Endothelial cell of umbilical vein (primary cell): Measurements from ENCODE around the gene KLHDC4. TPM values are rescaled to one million over a fixed set of nuclear protein-coding genes. Genes with fewer than 3 reads are reported as not detected.

Experiments used
- BruUV-seq: library from RNA; stranded (reverse); fragments of 400-500 nt; replicated peaks from 2 replicates; lab custom pipeline; 2021; lab: Mats Ljungman, UMichigan
- CTCF ChIA-PET: fragments of 300-600, 350-600 bp; sonication (Branson Sonifier 250); formaldehyde crosslinking; loops from one replicate; lab custom pipeline; 2021; ENCODE audit warnings: antibody characterized with exemption, inconsistent platforms; lab: Charles Lee
- POLR2A ChIA-PET: fragments of 300-600, 350-600 bp; sonication (Branson Sonifier 250); formaldehyde crosslinking; loops from one replicate; lab custom pipeline; 2021; ENCODE audit warnings: antibody characterized with exemption, inconsistent platforms; lab: Charles Lee
- DNase-seq: peaks from one replicate; pipeline ENCODE4 v3.0.0-alpha.2; 2011; ENCODE audit warnings: low read depth, low spot score
- FAIRE-seq: peaks from 2 replicates; lab custom pipeline; 2011; peaks lifted over from hg19 to GRCh38; lab: Jason Lieb, UNC
- H2AFZ ChIP-seq: 2 replicates; pipeline ENCODE4 v1.6.0; 2012; ENCODE audit warnings: low read depth, low read length, control low read depth, inconsistent platforms
- H3K27ac ChIP-seq: 2 replicates; pipeline ENCODE4 v1.5.1; 2011; ENCODE audit warnings: low read depth, mild to moderate bottlenecking, control low read depth, low read length, moderate library complexity; ENCODE audit not compliant: insufficient read depth
- H3K27me3 ChIP-seq, 2 experiments: 2 replicates each; pipeline versions ENCODE4 v1.6.0 to v1.6.1; 2011; ENCODE audit warnings: low read length in 2 of 2, mixed read lengths in 1 of 2; ENCODE audit not compliant: control insufficient read depth in 2 of 2, insufficient read depth in 2 of 2
- H3K36me3 ChIP-seq, 2 experiments: 2 replicates in 1 of 2; 3 replicates in 1 of 2; pipeline ENCODE4 v1.5.1; 2011; ENCODE audit warnings: low read length in 2 of 2, mild to moderate bottlenecking in 1 of 2, moderate library complexity in 1 of 2; ENCODE audit not compliant: control insufficient read depth in 2 of 2, insufficient read depth in 2 of 2; ENCODE audit errors: extremely low read depth in 1 of 2
- H3K4me1 ChIP-seq: 3 replicates; pipeline ENCODE4 v1.5.1; 2011; ENCODE audit warnings: mild to moderate bottlenecking, low read length; ENCODE audit not compliant: control insufficient read depth, insufficient read depth; ENCODE audit errors: extremely low read depth
- H3K4me2 ChIP-seq: 2 replicates; pipeline ENCODE4 v1.6.1; 2011; ENCODE audit warnings: low read length, control low read depth, mixed read lengths; ENCODE audit not compliant: insufficient read depth
- H3K4me3 ChIP-seq, 3 experiments: fragments of 200-600 bp in 1 of 3; sonication (generic), shearing (Covaris generic) in 1 of 3; replicated peaks in 1 of 3; 2 replicates each; pipeline ENCODE4 v1.5.1; 2011 to 2016; ENCODE audit warnings: control low read depth in 3 of 3, low read length in 3 of 3, mild to moderate bottlenecking in 2 of 3, inconsistent platforms in 1 of 3, low read depth in 1 of 3, moderate library complexity in 1 of 3; ENCODE audit not compliant: insufficient read depth in 1 of 3
- H3K79me2 ChIP-seq: 2 replicates; pipeline ENCODE4 v1.6.0; 2012; ENCODE audit warnings: low read length, inconsistent platforms; ENCODE audit not compliant: control insufficient read depth, insufficient read depth
- H3K9ac ChIP-seq: replicated peaks from 2 replicates; pipeline ENCODE3; 2011; ENCODE audit warnings: low read length, control low read depth; ENCODE audit not compliant: insufficient read depth; ENCODE audit errors: extremely low read depth
- H3K9me1 ChIP-seq: replicated peaks from 3 replicates; pipeline ENCODE4 v1.6.0; 2011; ENCODE audit warnings: mild to moderate bottlenecking, low read length; ENCODE audit not compliant: control insufficient read depth, insufficient read depth; ENCODE audit errors: extremely low read depth
- H3K9me3 ChIP-seq: replicated peaks from 2 replicates; pipeline ENCODE4 v1.5.1; 2012; ENCODE audit warnings: low read length, inconsistent platforms; ENCODE audit not compliant: control insufficient read depth, insufficient read depth
- H4K20me1 ChIP-seq: replicated peaks from 2 replicates; pipeline ENCODE3; 2011; ENCODE audit warnings: mild to moderate bottlenecking, low read length; ENCODE audit not compliant: control insufficient read depth, insufficient read depth; ENCODE audit errors: extremely low read depth
- EZH2 ChIP-seq: IDR thresholded peaks from 2 replicates; pipeline ENCODE4 v1.6.1; 2012; ENCODE audit warnings: borderline replicate concordance, low read depth, mild to moderate bottlenecking, moderate library complexity, low read length, inconsistent platforms; ENCODE audit not compliant: severe bottlenecking
- FOS ChIP-seq: IDR thresholded peaks from 2 replicates; pipeline ENCODE4 v1.6.1; 2011; ENCODE audit warnings: mild to moderate bottlenecking, low read length, moderate library complexity, borderline replicate concordance; ENCODE audit not compliant: insufficient read depth
- GATA2 ChIP-seq: IDR thresholded peaks from 2 replicates; pipeline ENCODE4 v1.7.0; 2011; ENCODE audit warnings: low read depth, mild to moderate bottlenecking, moderate library complexity, mixed read lengths, low read length; ENCODE audit not compliant: insufficient read length, insufficient read depth
- JUN ChIP-seq: IDR thresholded peaks from 2 replicates; pipeline ENCODE4 v1.6.1; 2011; ENCODE audit warnings: borderline replicate concordance, low read depth; ENCODE audit not compliant: insufficient read length, insufficient read depth
- MAX ChIP-seq: IDR thresholded peaks from 2 replicates; pipeline ENCODE4 v1.6.1; 2011; ENCODE audit not compliant: insufficient read depth, insufficient read length
- MYC ChIP-seq: IDR thresholded peaks from one replicate; pipeline ENCODE4 v1.6.1; 2011; ENCODE audit warnings: mild to moderate bottlenecking, low read depth, low read length
- POLR2A ChIP-seq: IDR thresholded peaks from 2 replicates; pipeline ENCODE4 v1.6.1; 2012; ENCODE audit warnings: low read depth, mild to moderate bottlenecking, control low read depth, low read length
- POLR2AphosphoS5 ChIP-seq: IDR thresholded peaks from 2 replicates; pipeline ENCODE4 v1.6.1; 2012; ENCODE audit warnings: low read depth, mild to moderate bottlenecking, control low read depth, low read length, moderate library complexity; ENCODE audit not compliant: insufficient read depth
- dilution Hi-C: fragments of 300-500 bp; cut with MboI; formaldehyde crosslinking; loops from one replicate; pipeline ENCODE4 v1.15.0; 2019; ENCODE audit warnings: low sequenced_read_pairs; ENCODE audit not compliant: extremely low pct_ligation_motif_present
- intact Hi-C: fragments of 100-400 bp; cut with micrococcal nuclease; formaldehyde crosslinking; loops from one replicate; pipeline ENCODE4 v1.10.0; 2022
- polyA plus RNA-seq, 4 experiments: library from polyadenylated mRNA; depleted of rRNA in 3 of 4; stranded (reverse) in 3 of 4; unstranded in 1 of 4; fragments of >200 nt; gene quantifications; 2 replicates each; pipeline versions ENCODE4 v1.2.1 to v1.2.3, GENCODE V29; 2011 to 2012; ENCODE audit warnings: missing spikeins in 1 of 4
- total RNA-seq: library from RNA; stranded (reverse); gene quantifications from 2 replicates; pipeline ENCODE4 v1.2.3, GENCODE V29; 2021
- TF ChIP-seq, protein P1 (sequence below), 2 donors: IDR thresholded peaks; 1 replicate in 1 of 2; 2 replicates in 1 of 2; pipeline ENCODE4 v1.5.1; 2011; ENCODE audit warnings: low read length in 2 of 2, mild to moderate bottlenecking in 2 of 2, moderate library complexity in 2 of 2, control low read depth in 1 of 2, inconsistent platforms in 1 of 2, low read depth in 1 of 2; ENCODE audit not compliant: insufficient read depth in 1 of 2; ENCODE audit errors: extremely low read depth in 1 of 2

Gene KLHDC4
- total and polyA plus RNA-seq, 2 donors (not counting 3 experiments of a cell fraction or from before 2014, with no cell fraction given), result 24.7 to 46.2 TPM

GRCh38 chr16:87685405-87685755 lies 80.4 kb downstream of the KLHDC4 start:
- H3K36me3 ChIP-seq, result no peaks in the 10 kb centered on the region
- no peak overlapping the region for H3K4me2 ChIP-seq
- intact Hi-C loops, result no loop called here
- FAIRE-seq (no peak), DNase-seq (no peak)
- H3K9me3 ChIP-seq, result no peaks in the 10 kb centered on the region
- no peak overlapping the region for H3K4me3 ChIP-seq
- H3K79me2 ChIP-seq, result no peaks in the 10 kb centered on the region
- H3K27me3 ChIP-seq, result no peaks in the 10 kb centered on the region
- H3K27ac ChIP-seq, result no peak overlapping the region
- ChIA-PET POLR2A (no interaction called here), CTCF (no interaction called here)
- TF ChIP-seq FOS (no peak), EZH2 (no peak), POLR2AphosphoS5 (no peak), JUN (no peak), MAX (no peak), POLR2A (no peak), GATA2 (no peak), MYC (no peak)
- TF ChIP-seq, protein P1, sequence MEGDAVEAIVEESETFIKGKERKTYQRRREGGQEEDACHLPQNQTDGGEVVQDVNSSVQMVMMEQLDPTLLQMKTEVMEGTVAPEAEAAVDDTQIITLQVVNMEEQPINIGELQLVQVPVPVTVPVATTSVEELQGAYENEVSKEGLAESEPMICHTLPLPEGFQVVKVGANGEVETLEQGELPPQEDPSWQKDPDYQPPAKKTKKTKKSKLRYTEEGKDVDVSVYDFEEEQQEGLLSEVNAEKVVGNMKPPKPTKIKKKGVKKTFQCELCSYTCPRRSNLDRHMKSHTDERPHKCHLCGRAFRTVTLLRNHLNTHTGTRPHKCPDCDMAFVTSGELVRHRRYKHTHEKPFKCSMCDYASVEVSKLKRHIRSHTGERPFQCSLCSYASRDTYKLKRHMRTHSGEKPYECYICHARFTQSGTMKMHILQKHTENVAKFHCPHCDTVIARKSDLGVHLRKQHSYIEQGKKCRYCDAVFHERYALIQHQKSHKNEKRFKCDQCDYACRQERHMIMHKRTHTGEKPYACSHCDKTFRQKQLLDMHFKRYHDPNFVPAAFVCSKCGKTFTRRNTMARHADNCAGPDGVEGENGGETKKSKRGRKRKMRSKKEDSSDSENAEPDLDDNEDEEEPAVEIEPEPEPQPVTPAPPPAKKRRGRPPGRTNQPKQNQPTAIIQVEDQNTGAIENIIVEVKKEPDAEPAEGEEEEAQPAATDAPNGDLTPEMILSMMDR (IDR thresholded peaks at IDR 0.05; ENCODE audit: extremely low read depth in 1 of 2, insufficient read depth in 1 of 2, low read depth in 1 of 2, low read length in 2 of 2), result no peak
- no TSS peak for BruUV-seq
- no peak overlapping the region for H2AFZ ChIP-seq
- H4K20me1 ChIP-seq, result no peaks in the 10 kb centered on the region
- H3K4me1 ChIP-seq, result no peaks in the 10 kb centered on the region
- dilution Hi-C loops, result no loop called here
- H3K9me1 ChIP-seq, result no peaks in the 10 kb centered on the region
- H3K9ac ChIP-seq, result no peak overlapping the region
